Activated naive CD8-positive, alpha-beta T cell treated with anti-CD3 and anti-CD28 coated beads, Interleukin-2, amount 10 ng/mL, durations not matched to agents 7 days and 5 days (primary cell): ENCODE measurements around the gene OSTN. TPM values are rescaled to one million over a fixed set of nuclear protein-coding genes. Genes with fewer than 3 reads are reported as not detected.
"Not testable (repeated sequence)": the region's sequence is repeated elsewhere in the genome, so short reads cannot be mapped to it uniquely, and the experiment has no call there.

Experiments used
- ATAC-seq: fragments of 150-1000 bp; cut with Tn5 transposase; one replicate; pipeline ENCODE4 v1.10.0; 2021; ENCODE audit warnings: low read depth, moderate library complexity
- POLR2A ChIA-PET: fragments of 350-600 bp; sonication (Branson Sonifier 250); formaldehyde crosslinking; loops from one replicate; lab custom pipeline; 2021; ENCODE audit warnings: antibody characterized with exemption; lab: Charles Lee
- DNase-seq: peaks from one replicate; pipeline ENCODE4 v3.0.0; 2021
- H3K27ac Mint-ChIP-seq: one replicate; pipeline ENCODE4 v1.8.0; 2022; ENCODE audit warnings: mild to moderate bottlenecking, mixed read lengths
- H3K27me3 Mint-ChIP-seq: one replicate; pipeline ENCODE4 v1.8.0; 2022; ENCODE audit warnings: mild to moderate bottlenecking, moderate library complexity, mixed read lengths
- H3K36me3 Mint-ChIP-seq: one replicate; pipeline ENCODE4 v1.8.0; 2021; ENCODE audit warnings: mild to moderate bottlenecking, mixed read lengths
- H3K4me1 Mint-ChIP-seq: one replicate; pipeline ENCODE4 v1.8.0; 2021; ENCODE audit warnings: mixed read lengths
- H3K4me3 Mint-ChIP-seq: one replicate; pipeline ENCODE4 v1.8.0; 2022; ENCODE audit warnings: mild to moderate bottlenecking, moderate library complexity, mixed read lengths
- H3K9me3 Mint-ChIP-seq: one replicate; pipeline ENCODE4 v1.8.0; 2021; ENCODE audit warnings: mixed read lengths
- total RNA-seq, 2 experiments: library from RNA; stranded (reverse); gene quantifications; one replicate each; pipeline ENCODE4 v1.2.3, GENCODE V29; 2021

The OSTN gene
- total RNA-seq, 2 experiments from 2014 or later = not detected

GRCh38 chr3:191260431-191261303 lies 61.6 kb downstream of the OSTN start:
- H3K4me3 Mint-ChIP-seq = no peak overlapping the region
- no peaks in the 10 kb centered on the region for H3K36me3 Mint-ChIP-seq
- peaks cover 2% of the 10 kb centered on the region for H3K27me3 Mint-ChIP-seq
- DNase-seq (no peak), ATAC-seq (no peak)
- H3K4me1 Mint-ChIP-seq = no peaks in the 10 kb centered on the region
- no peaks in the 10 kb centered on the region for H3K9me3 Mint-ChIP-seq
- H3K27ac Mint-ChIP-seq = no peak overlapping the region
- POLR2A ChIA-PET = no interaction called here

- Mint-ChIP-seq H3K4me1 (no peaks in the 10 kb centered on the region), H3K36me3 (no peaks in the 10 kb centered on the region), H3K27ac (no peak overlapping the region), H3K4me3 (no peak overlapping the region), H3K27me3 (peaks cover 2% of the 10 kb centered on the region), H3K9me3 (no peaks in the 10 kb centered on the region)
- POLR2A ChIA-PET = no interaction called here
- DNase-seq = no peak
- no peak for ATAC-seq
These were observed 62.2 kb downstream of the OSTN start for GRCh38 chr3:191261304-191261638.

GRCh38 chr3:191262650-191263049 lies 63.6 kb downstream of the OSTN start:
- POLR2A ChIA-PET = no interaction called here

GRCh38 chr3:191263365-191263764 lies 64.3 kb downstream of the OSTN start:
- Mint-ChIP-seq H3K36me3 (no peaks in the 10 kb centered on the region), H3K4me1 (no peaks in the 10 kb centered on the region), H3K27me3 (peaks cover 2% of the 10 kb centered on the region), H3K4me3 (no peak overlapping the region), H3K9me3 (no peaks in the 10 kb centered on the region), H3K27ac (no peak overlapping the region)
- ATAC-seq (no peak), DNase-seq (no peak)
- POLR2A ChIA-PET = no interaction called here

More at GRCh38 chr3:191262650-191263049, 63.6 kb downstream of the OSTN start:
- Mint-ChIP-seq H3K27me3 (peaks cover 2% of the 10 kb centered on the region), H3K27ac (no peak overlapping the region), H3K9me3 (no peaks in the 10 kb centered on the region), H3K36me3 (no peaks in the 10 kb centered on the region), H3K4me3 (no peak overlapping the region), H3K4me1 (no peaks in the 10 kb centered on the region)
- ATAC-seq (no peak), DNase-seq (no peak)

GRCh38 chr3:191263850-191264249 lies 64.8 kb downstream of the OSTN start:
- no peak overlapping the region for H3K27ac Mint-ChIP-seq
- ATAC-seq = no peak
- H3K4me3 Mint-ChIP-seq = no peak overlapping the region
- DNase-seq = no peak
- H3K9me3 Mint-ChIP-seq = no peaks in the 10 kb centered on the region
- H3K36me3 Mint-ChIP-seq = no peaks in the 10 kb centered on the region
- H3K27me3 Mint-ChIP-seq = peaks cover 2% of the 10 kb centered on the region
- H3K4me1 Mint-ChIP-seq = no peaks in the 10 kb centered on the region
- POLR2A ChIA-PET = no interaction called here

GRCh38 chr3:191268737-191269136 lies 69.7 kb downstream of the OSTN start:
- Mint-ChIP-seq H3K36me3 (no peaks in the 10 kb centered on the region), H3K27me3 (no peaks in the 10 kb centered on the region), H3K27ac (no peak overlapping the region), H3K9me3 (no peaks in the 10 kb centered on the region), H3K4me3 (no peak overlapping the region), H3K4me1 (no peaks in the 10 kb centered on the region)
- no peak for ATAC-seq
- DNase-seq = no peak
- POLR2A ChIA-PET = no interaction called here

- Mint-ChIP-seq H3K27me3 (no peaks in the 10 kb centered on the region), H3K4me1 (no peaks in the 10 kb centered on the region), H3K9me3 (no peaks in the 10 kb centered on the region), H3K36me3 (no peaks in the 10 kb centered on the region), H3K27ac (no peak overlapping the region), H3K4me3 (no peak overlapping the region)
- no peak for DNase-seq
- POLR2A ChIA-PET = no interaction called here
- ATAC-seq = no peak
These were observed 70.4 kb downstream of the OSTN start for GRCh38 chr3:191269289-191270085.

GRCh38 chr3:191275244-191275643 lies 76.2 kb downstream of the OSTN start:
- ATAC-seq, POLR2A ChIA-PET, H3K4me3 Mint-ChIP-seq, H3K9me3 Mint-ChIP-seq, H3K27ac Mint-ChIP-seq, H3K36me3 Mint-ChIP-seq, H3K27me3 Mint-ChIP-seq, DNase-seq, H3K4me1 Mint-ChIP-seq: not testable (repeated sequence)

GRCh38 chr3:191275751-191276150 lies 76.7 kb downstream of the OSTN start:
- Mint-ChIP-seq H3K9me3 (no peaks in the 10 kb centered on the region), H3K4me1 (no peaks in the 10 kb centered on the region), H3K27ac (no peak overlapping the region), H3K4me3 (no peak overlapping the region), H3K36me3 (no peaks in the 10 kb centered on the region), H3K27me3 (no peaks in the 10 kb centered on the region)
- no peak for ATAC-seq
- POLR2A ChIA-PET = no interaction called here
- no peak for DNase-seq

GRCh38 chr3:191280111-191280510 lies 81.1 kb downstream of the OSTN start:
- Mint-ChIP-seq H3K9me3 (no peaks in the 10 kb centered on the region), H3K36me3 (no peaks in the 10 kb centered on the region), H3K4me3 (no peak overlapping the region), H3K4me1 (no peaks in the 10 kb centered on the region), H3K27ac (no peak overlapping the region), H3K27me3 (no peaks in the 10 kb centered on the region)
- POLR2A ChIA-PET = no interaction called here
- no peak for DNase-seq
- no peak for ATAC-seq

GRCh38 chr3:191280882-191281281 lies 81.8 kb downstream of the OSTN start:
- H3K27me3 Mint-ChIP-seq = no peaks in the 10 kb centered on the region
- H3K36me3 Mint-ChIP-seq = no peaks in the 10 kb centered on the region
- DNase-seq = no peak
- no peak for ATAC-seq
- POLR2A ChIA-PET = no interaction called here
- no peaks in the 10 kb centered on the region for H3K4me1 Mint-ChIP-seq
- no peaks in the 10 kb centered on the region for H3K9me3 Mint-ChIP-seq
- no peak overlapping the region for H3K4me3 Mint-ChIP-seq
- no peak overlapping the region for H3K27ac Mint-ChIP-seq

- Mint-ChIP-seq H3K27me3 (no peaks in the 10 kb centered on the region), H3K36me3 (no peaks in the 10 kb centered on the region), H3K4me1 (no peaks in the 10 kb centered on the region), H3K4me3 (no peak overlapping the region), H3K9me3 (no peaks in the 10 kb centered on the region), H3K27ac (no peak overlapping the region)
- no peak for DNase-seq
- POLR2A ChIA-PET = no interaction called here
- no peak for ATAC-seq
These were observed 83.5 kb downstream of the OSTN start for GRCh38 chr3:191282251-191283185.

GRCh38 chr3:191283400-191283799 lies 84.4 kb downstream of the OSTN start:
- DNase-seq = no peak
- POLR2A ChIA-PET = no interaction called here
- H3K27me3 Mint-ChIP-seq = no peaks in the 10 kb centered on the region
- no peaks in the 10 kb centered on the region for H3K9me3 Mint-ChIP-seq
- no peak overlapping the region for H3K4me3 Mint-ChIP-seq
- H3K4me1 Mint-ChIP-seq = no peaks in the 10 kb centered on the region
- no peak overlapping the region for H3K27ac Mint-ChIP-seq
- no peaks in the 10 kb centered on the region for H3K36me3 Mint-ChIP-seq
- no peak for ATAC-seq
